Large intestine (tissue), 12 donors: ENCODE results near the gene NDUFB10. TPM values are rescaled to one million over a fixed set of nuclear protein-coding genes. Genes with fewer than 3 reads are reported as not detected.

Experiments
- DNase-seq, 2 donors: peaks; one replicate each; pipeline versions ENCODE4 v3.0.0 to v3.0.0-alpha.2; 2013
- H3K27ac ChIP-seq: one replicate; pipeline ENCODE4 v1.5.1; 2013; ENCODE audit warnings: low read length
- H3K27me3 ChIP-seq: 2 replicates; pipeline ENCODE4 v1.6.1; 2013; ENCODE audit warnings: low read length; ENCODE audit not compliant: control insufficient read depth, insufficient read depth
- H3K36me3 ChIP-seq: 2 replicates; pipeline ENCODE4 v1.6.1; 2013; ENCODE audit warnings: low read length; ENCODE audit not compliant: control insufficient read depth, insufficient read depth
- H3K4me1 ChIP-seq: one replicate; pipeline ENCODE4 v1.6.1; 2013; ENCODE audit warnings: low read length; ENCODE audit not compliant: control insufficient read depth, insufficient read depth
- H3K4me3 ChIP-seq: one replicate; pipeline ENCODE4 v1.5.1; 2013; ENCODE audit warnings: low read length
- H3K9me3 ChIP-seq: one replicate; pipeline ENCODE4 v1.6.1; 2013; ENCODE audit warnings: mild to moderate bottlenecking, low read depth, low read length, moderate library complexity; ENCODE audit not compliant: control insufficient read depth
- WGBS: methylation state at CpG from one replicate; pipeline ENCODE4 v1.1.5; 2013; ENCODE audit warnings: low lambda C conversion rate; ENCODE audit not compliant: insufficient coverage; 5-methylcytosine and 5-hydroxymethylcytosine counted together
- long read RNA-seq, 11 donors: transcript quantifications; one replicate each; lab custom pipeline, GENCODE V29; 2026
- polyA plus RNA-seq: library from polyadenylated mRNA; unstranded; fragments of 120-200 nt; gene quantifications from one replicate; pipeline ENCODE4 v1.2.1, GENCODE V29; 2013

NDUFB10 gene
- 128 TPM for polyA plus RNA-seq
- long read RNA-seq, donor 1, transcript NDUFB10-201 (4 exons, 705 nt) = major isoform, 43 of 50 reads
- long read RNA-seq, donor 1, partial matches to known transcripts = 0 of 50 reads
- long read RNA-seq, donor 1, other reads (novel, unspliced or antisense) = 0 of 50 reads
- long read RNA-seq, donor 2, transcript NDUFB10-201 (4 exons, 705 nt) = major isoform, 87 of 9,716 reads
- long read RNA-seq, donor 2, transcript NDUFB10-203 (2 exons, 958 nt) = minor isoform, 5 of 9,716 reads
- long read RNA-seq, donor 2, transcript NDUFB10-202 (3 exons, 830 nt) = minor isoform, 12 of 9,716 reads
- long read RNA-seq, donor 2, partial matches to known transcripts = 9,278 of 9,716 reads
- long read RNA-seq, donor 2, other reads (novel, unspliced or antisense) = 330 of 9,716 reads
- long read RNA-seq, donor 3 = 0 reads
- long read RNA-seq, donor 4, transcript NDUFB10-201 (4 exons, 705 nt) = major isoform, 10 of 776 reads
- long read RNA-seq, donor 4, partial matches to known transcripts = 619 of 776 reads
- long read RNA-seq, donor 4, other reads (novel, unspliced or antisense) = 142 of 776 reads
- long read RNA-seq, donor 5, transcript NDUFB10-202 (3 exons, 830 nt) = minor isoform, 6 of 51 reads
- long read RNA-seq, donor 5, transcript NDUFB10-201 (4 exons, 705 nt) = major isoform, 42 of 51 reads
- long read RNA-seq, donor 5, partial matches to known transcripts = 0 of 51 reads
- long read RNA-seq, donor 5, other reads (novel, unspliced or antisense) = 0 of 51 reads
- long read RNA-seq, donor 6, transcript NDUFB10-202 (3 exons, 830 nt) = minor isoform, 15 of 10,767 reads
- long read RNA-seq, donor 6, transcript NDUFB10-203 (2 exons, 958 nt) = minor isoform, 6 of 10,767 reads
- long read RNA-seq, donor 6, transcript NDUFB10-201 (4 exons, 705 nt) = major isoform, 77 of 10,767 reads
- long read RNA-seq, donor 6, partial matches to known transcripts = 8,048 of 10,767 reads
- long read RNA-seq, donor 6, other reads (novel, unspliced or antisense) = 2,618 of 10,767 reads
- long read RNA-seq, donor 7, transcript NDUFB10-201 (4 exons, 705 nt) = major isoform, 41 of 48 reads
- long read RNA-seq, donor 7, partial matches to known transcripts = 0 of 48 reads
- long read RNA-seq, donor 7, other reads (novel, unspliced or antisense) = 0 of 48 reads
- long read RNA-seq, donor 8, transcript NDUFB10-202 (3 exons, 830 nt) = minor isoform, 11 of 10,297 reads
- long read RNA-seq, donor 8, transcript NDUFB10-201 (4 exons, 705 nt) = major isoform, 114 of 10,297 reads
- long read RNA-seq, donor 8, transcript NDUFB10-203 (2 exons, 958 nt) = minor isoform, 11 of 10,297 reads
- long read RNA-seq, donor 8, partial matches to known transcripts = 9,781 of 10,297 reads
- long read RNA-seq, donor 8, other reads (novel, unspliced or antisense) = 375 of 10,297 reads
- long read RNA-seq, donor 9, transcript NDUFB10-202 (3 exons, 830 nt) = minor isoform, 8 of 8,716 reads
- long read RNA-seq, donor 9, transcript NDUFB10-203 (2 exons, 958 nt) = minor isoform, 9 of 8,716 reads
- long read RNA-seq, donor 9, transcript NDUFB10-201 (4 exons, 705 nt) = major isoform, 71 of 8,716 reads
- long read RNA-seq, donor 9, partial matches to known transcripts = 6,742 of 8,716 reads
- long read RNA-seq, donor 9, other reads (novel, unspliced or antisense) = 1,884 of 8,716 reads
- long read RNA-seq, donor 10, transcript NDUFB10-203 (2 exons, 958 nt) = minor isoform, 5 of 10,586 reads
- long read RNA-seq, donor 10, transcript NDUFB10-201 (4 exons, 705 nt) = major isoform, 92 of 10,586 reads
- long read RNA-seq, donor 10, transcript NDUFB10-202 (3 exons, 830 nt) = minor isoform, 9 of 10,586 reads
- long read RNA-seq, donor 10, partial matches to known transcripts = 8,047 of 10,586 reads
- long read RNA-seq, donor 10, other reads (novel, unspliced or antisense) = 2,430 of 10,586 reads
- long read RNA-seq, donor 11, transcript NDUFB10-203 (2 exons, 958 nt) = minor isoform, 6 of 70 reads
- long read RNA-seq, donor 11, transcript NDUFB10-202 (3 exons, 830 nt) = minor isoform, 8 of 70 reads
- long read RNA-seq, donor 11, transcript NDUFB10-201 (4 exons, 705 nt) = major isoform, 55 of 70 reads
- long read RNA-seq, donor 11, partial matches to known transcripts = 0 of 70 reads
- long read RNA-seq, donor 11, other reads (novel, unspliced or antisense) = 0 of 70 reads

DNA sequence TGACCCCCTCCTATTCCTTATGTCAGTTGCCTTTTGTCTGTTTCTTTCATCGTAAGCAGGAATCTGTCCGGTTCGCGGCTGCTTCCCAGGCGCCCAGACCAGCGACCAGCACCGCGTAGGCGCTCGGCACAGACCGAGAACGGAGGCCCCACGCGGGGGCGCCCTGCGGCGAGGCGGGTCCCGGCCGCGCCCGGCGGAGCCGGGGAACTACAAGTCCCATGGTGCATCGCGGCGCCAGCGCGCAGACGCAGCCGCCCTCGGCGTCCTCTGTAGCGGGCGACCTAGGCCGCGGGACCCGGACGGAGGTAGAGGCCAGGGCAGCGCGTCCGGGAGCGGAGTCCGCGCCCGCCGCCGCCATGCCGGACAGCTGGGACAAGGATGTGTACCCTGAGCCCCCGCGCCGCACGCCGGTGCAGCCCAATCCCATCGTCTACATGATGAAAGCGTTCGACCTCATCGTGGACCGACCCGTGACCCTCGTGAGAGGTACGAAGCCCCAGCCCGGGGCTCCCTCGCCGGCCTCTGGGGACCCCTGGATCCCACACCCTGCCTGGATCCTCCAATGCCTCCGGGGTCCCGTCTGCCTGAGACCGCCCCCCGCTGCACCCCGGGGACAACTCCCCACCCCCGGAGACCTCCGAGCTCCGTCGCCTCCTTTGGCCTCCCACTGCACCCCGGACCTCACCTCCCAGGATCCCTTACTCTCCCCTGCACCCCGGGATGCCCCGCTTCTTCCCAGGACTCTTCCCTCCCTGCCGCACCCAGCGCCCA lies at the start of gene NDUFB10:
TSS of gene NDUFB10 (plus strand) at position 270 of the 771 bp plus-strand sequence. CDS start at position 357, 87 bp downstream.
- peak within 1 kb of the TSS; percentile 64 for H3K27ac ChIP-seq

DNA sequence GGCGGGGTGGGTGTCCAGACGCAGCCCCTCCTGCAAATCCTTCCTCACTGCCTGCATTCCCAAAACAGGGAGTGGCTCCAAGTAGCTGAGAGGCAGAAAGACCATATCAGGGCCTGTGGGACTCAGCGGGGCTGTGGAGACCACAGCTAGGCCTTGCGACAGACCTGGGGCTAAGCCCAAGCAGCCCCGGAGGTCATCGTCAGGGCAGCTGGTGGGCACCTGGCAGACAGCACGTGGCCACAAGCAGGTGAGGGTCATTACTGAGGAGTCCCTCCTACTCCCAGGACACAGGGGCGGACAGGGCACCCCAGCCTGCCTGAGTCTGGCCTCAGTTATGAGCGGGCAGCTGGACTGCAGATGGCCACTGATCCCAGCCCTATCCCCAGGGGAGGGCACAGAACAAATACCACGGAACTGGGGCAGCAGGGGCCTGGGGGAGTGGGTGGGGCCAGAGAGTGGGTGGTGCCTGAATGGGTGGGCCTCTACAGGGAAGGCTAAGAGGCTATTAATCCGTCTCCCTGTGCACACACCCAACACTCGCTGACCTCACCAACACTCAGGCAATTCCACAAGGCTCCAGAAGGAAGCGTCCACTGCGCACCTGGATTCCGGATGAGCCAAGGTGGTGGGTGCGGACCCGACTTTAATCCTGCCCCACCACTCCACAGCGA lies 49.6 kb upstream of the NDUFB10 start:
- Histone ChIP-seq H3K4me3 (no peak overlapping the region), H3K4me1 (peaks cover 33% of the 10 kb centered on the region), H3K27me3 (peaks cover 4% of the 10 kb centered on the region), H3K27ac (no peak overlapping the region), H3K36me3 (no peaks in the 10 kb centered on the region), H3K9me3 (peaks cover 3% of the 10 kb centered on the region)
- peak in 1 of 2 donors; percentile 55 for DNase-seq
- no CpG with 5 or more reads among the region's 18 CpGs for WGBS

More for the DNA sequence above, at the start of gene NDUFB10:
- H3K36me3 ChIP-seq = peaks cover 25% of the 10 kb centered on the region
- H3K9me3 ChIP-seq = peaks cover 3% of the 10 kb centered on the region
- peak; percentile 89 to 92 for DNase-seq
- H3K4me1 ChIP-seq = peaks cover 28% of the 10 kb centered on the region
- peaks cover 6% of the 10 kb centered on the region for H3K27me3 ChIP-seq
- no CpG with 5 or more reads among the region's 79 CpGs for WGBS
- H3K4me3 ChIP-seq = peak within 1 kb of the TSS; percentile 100

DNA sequence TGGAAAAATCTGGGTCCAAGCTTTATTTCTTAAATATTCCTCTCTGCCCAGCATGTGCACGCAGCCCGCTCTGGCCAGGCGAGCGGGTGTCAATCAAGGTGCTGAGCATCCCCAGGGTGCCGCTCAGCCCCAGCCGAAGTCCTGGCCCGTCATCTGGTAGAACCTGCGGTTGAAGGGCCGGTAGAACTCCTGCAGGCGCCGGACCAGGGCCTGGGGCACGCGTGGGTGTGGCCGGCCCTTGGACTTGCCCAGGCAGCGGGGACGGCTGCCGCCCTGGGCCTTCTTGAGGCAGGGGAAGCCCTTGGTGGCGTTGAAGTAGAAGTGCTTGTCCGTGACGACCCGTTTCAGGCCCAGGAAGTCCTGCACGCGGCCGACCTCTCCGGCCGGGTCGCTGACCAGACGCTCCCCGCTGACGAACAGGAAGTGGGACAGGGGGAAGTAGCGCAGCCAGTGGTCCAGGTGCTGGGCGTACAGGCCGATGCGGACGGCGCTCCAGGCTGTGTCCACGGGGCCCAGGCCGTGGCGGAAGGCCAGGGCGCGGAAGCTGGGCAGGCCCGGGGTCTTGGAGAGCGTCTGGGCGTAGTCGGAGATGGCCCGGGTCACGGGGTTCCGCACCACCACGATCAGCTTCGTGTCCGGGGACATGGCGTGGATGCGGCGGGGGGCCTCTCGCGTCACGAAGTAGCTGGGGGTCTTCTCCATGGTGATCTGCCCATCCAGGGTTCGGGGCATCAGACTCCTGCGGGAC lies 47.7 kb upstream of the NDUFB10 start:
- H3K4me1 ChIP-seq = peaks cover 31% of the 10 kb centered on the region
- H3K27me3 ChIP-seq = peaks cover 19% of the 10 kb centered on the region

DNA sequence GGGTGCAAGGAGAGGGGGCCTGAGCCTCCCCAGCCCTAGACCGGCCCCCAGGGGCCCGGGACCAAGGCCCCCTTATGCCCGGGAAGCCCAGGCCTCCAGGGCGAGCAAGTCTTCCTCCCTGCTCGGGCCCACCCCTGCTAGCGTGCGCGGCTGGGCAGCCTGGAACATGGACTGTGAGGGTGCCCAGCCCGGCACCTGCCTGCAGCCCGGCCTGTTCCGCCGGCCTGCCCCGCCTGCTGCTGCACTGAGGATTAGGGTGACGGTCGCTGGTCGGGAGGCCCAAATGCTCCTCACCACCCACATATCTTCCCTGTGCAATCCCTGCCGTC lies 47.2 kb upstream of the NDUFB10 start:
- Histone ChIP-seq H3K9me3 (peaks cover 3% of the 10 kb centered on the region), H3K27me3 (peaks cover 25% of the 10 kb centered on the region), H3K4me3 (no peak overlapping the region), H3K36me3 (no peaks in the 10 kb centered on the region), H3K27ac (no peak overlapping the region), H3K4me1 (peaks cover 31% of the 10 kb centered on the region)
- WGBS = no CpG with 5 or more reads among the region's 17 CpGs
- no peak for DNase-seq

More for the DNA sequence above, 47.7 kb upstream of the NDUFB10 start:
- Histone ChIP-seq H3K27ac (no peak overlapping the region), H3K9me3 (peaks cover 3% of the 10 kb centered on the region), H3K4me3 (no peak overlapping the region), H3K36me3 (no peaks in the 10 kb centered on the region)
- whole genome bisulfite sequencing = no CpG with 5 or more reads among the region's 59 CpGs
- no peak for DNase-seq

DNA sequence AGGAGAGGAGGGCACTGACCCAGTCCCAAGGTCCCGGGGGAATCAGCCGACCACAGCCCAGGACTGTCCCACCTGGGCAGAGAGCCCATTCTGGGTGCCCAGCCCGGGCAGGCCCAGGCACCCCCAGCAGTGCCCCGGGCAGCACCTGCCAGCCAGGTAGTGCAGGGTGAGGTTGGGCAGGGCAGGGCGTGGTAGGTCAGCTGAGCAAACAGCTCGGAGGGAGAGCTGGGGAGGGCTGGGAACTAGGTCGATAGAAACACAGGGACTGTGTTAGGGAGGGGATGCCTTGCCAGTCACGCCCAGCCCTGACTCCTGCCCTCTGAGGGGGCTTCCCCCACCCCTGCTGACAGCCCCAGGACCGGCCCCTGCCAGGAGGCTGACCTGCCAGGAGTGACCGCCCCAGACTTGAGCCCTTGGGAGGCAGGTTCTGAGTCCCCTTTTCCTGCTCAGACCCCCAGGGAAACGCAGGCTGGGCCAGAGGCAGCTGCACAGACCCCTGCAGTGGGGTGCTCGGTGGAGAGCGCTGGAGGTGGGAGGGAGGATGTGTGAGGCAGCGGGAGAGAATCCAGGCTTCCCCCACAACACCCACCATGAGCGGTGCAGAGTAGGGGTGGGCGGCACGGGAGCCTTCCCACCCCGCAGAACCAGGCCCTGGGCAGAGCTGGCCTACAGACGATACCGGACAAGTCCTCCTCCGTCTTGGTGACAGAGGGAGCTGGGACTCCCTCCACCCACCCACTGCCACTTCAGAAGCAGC lies 45.8 kb upstream of the NDUFB10 start:
- Histone ChIP-seq H3K4me1 (peaks cover 31% of the 10 kb centered on the region), H3K27me3 (peaks cover 33% of the 10 kb centered on the region), H3K27ac (no peak overlapping the region), H3K36me3 (no peaks in the 10 kb centered on the region), H3K9me3 (peaks cover 7% of the 10 kb centered on the region), H3K4me3 (no peak overlapping the region)
- no CpG with 5 or more reads among the region's 21 CpGs for WGBS
- DNase-seq = peak; percentile 84 to 88

DNA sequence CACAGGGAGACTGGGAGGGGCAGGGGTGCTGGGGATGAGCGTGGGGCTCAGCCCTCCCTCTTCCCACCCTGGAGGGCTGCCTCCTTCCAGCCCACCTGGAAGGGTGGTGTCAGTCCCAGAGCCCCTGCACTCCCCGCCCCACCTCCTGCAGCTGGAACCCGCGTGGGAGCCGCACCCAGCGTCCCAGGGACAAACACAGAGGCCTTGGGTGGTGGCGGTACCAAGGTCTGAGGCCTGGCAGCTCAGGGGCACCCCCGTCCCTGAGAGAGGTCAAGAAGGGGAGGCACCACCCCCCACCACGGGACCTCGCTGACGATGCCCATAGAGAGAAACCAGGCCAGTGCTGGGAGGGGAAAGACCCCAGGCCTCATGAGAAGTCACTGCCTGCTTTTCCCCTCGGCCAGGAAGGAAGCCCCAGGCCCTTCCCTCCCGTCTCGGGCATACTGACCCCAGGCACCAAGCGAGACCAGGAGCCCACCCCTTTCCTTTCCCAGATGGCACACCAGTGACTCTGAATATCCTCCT lies 45.2 kb upstream of the NDUFB10 start:
- WGBS = no CpG with 5 or more reads among the region's 15 CpGs
- H3K27me3 ChIP-seq = peaks cover 40% of the 10 kb centered on the region
- H3K9me3 ChIP-seq = peaks cover 8% of the 10 kb centered on the region
- no peak overlapping the region for H3K4me3 ChIP-seq
- no peaks in the 10 kb centered on the region for H3K36me3 ChIP-seq
- H3K27ac ChIP-seq = no peak overlapping the region
- peaks cover 35% of the 10 kb centered on the region for H3K4me1 ChIP-seq
- no peak for DNase-seq

DNA sequence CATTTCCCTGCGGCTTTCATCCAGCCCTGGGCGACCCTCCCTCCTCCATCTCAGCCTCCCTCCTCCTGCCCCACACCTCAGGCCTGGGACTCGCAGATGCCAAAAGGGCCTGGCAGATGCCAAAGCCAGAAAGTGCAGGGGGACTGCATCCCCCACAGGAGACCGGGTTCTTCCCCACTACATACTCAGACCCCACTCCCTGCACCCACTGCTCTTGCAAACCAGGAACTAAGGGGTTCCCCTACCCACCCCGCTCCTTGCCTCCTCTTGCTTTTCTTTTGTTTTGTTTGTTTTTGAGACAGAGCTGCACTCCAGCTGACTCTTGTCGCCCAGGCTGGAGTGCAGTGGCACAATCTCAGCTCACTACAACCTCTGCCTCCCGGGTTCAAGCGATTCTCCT lies 44.4 kb upstream of the NDUFB10 start:
- no peak for DNase-seq
- Histone ChIP-seq H3K27me3 (peaks cover 48% of the 10 kb centered on the region), H3K27ac (no peak overlapping the region), H3K4me1 (peaks cover 34% of the 10 kb centered on the region), H3K9me3 (peaks cover 13% of the 10 kb centered on the region), H3K4me3 (no peak overlapping the region), H3K36me3 (no peaks in the 10 kb centered on the region)
- no CpG with 5 or more reads among the region's 8 CpGs for WGBS
